HG02763 (cell line): ENCODE measurements around the gene PTX3.

Experiments
- ATAC-seq: cut with Tn5 transposase; IDR thresholded peaks from one replicate; pipeline ENCODE4 v1.9.1; 2021; ENCODE audit warnings: mild to moderate bottlenecking, moderate library complexity; ENCODE audit not compliant: unreplicated experiment

PTX3 gene

GRCh38 chr3:157471064-157471463 is 34.4 kb downstream of the PTX3 start:
- no peak for ATAC-seq

DNA sequence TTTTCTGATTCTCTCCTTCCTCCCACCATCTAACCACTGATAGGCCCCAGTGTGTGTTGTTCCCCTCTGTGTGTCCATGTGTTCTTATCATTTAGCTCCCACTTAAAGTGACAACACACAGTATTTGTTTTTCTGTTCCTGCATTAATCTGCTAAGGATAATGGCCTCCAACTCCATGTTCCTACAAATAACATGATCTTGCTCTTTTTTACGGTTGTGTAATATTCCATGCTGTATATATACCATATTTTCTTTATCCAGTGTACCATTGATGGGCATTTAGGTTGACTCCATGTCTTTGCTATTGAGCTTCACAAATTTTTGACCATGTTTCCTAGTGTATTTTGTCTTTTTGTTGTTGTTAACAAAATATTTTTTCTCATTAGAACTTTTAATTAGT is 36.0 kb downstream of the PTX3 start:
- ATAC-seq = no peak

GRCh38 chr3:157475921-157476414 is 39.3 kb downstream of the PTX3 start:
- no peak for ATAC-seq

DNA sequence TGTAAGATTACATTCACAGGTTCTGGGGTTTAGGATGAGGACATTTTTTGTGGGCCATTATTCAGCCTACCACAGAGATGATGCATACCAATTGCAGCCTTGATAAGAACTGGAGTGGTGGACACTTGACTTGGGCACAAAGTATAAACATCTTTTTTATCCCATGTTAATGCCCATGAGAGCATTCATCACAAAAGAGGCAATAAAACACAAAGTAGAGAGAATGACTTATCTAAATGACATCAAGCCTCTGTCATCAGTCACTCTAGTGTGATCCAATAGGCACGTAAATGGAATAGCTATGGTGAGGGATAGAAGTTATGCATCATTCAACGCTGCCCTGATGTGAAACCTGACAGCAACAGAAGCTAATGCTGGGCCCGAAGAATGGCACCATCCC is 40.8 kb downstream of the PTX3 start:
- no peak for ATAC-seq

- ATAC-seq = no peak
Measured at GRCh38 chr3:157479464-157480243, 43.0 kb downstream of the PTX3 start.

DNA sequence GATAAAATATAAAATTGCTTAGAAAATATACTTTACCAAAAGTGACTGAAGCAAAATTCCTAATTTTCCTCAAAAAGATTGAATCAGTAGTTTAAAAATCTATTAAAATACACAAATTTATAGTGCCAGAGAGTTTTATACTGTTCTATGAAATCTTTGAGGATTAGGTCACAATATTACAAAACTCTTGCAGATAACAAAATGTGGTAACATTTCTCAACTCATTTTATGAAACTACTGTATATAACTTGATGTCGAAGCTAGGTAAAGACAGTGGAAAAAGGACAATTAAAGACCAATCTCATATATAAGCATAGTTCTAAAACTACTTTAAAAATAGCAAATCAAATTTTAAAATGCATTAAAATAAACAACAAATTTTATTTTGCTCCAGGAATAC is 50.7 kb downstream of the PTX3 start:
- ATAC-seq = no peak

GRCh38 chr3:157488144-157488543 is 51.5 kb downstream of the PTX3 start:
- no peak for ATAC-seq

GRCh38 chr3:157491136-157491535 is 54.5 kb downstream of the PTX3 start:
- no peak for ATAC-seq
